Mesothelial cell of epicardium (in vitro differentiated cells): Measurements from ENCODE around the gene ZNF446. TPM values are rescaled to one million over a fixed set of nuclear protein-coding genes. Genes with fewer than 3 reads are reported as not detected.

Source experiments
- DNase-seq, 2 experiments: peaks; one replicate each; pipeline ENCODE4 v3.0.0; 2021; ENCODE audit warnings: low spot score in 2 of 2; ENCODE audit not compliant: unreplicated experiment in 2 of 2
- H3K27ac Mint-ChIP-seq: 2 replicates; pipeline ENCODE4 v1.8.0; 2021; ENCODE audit warnings: mixed read lengths
- H3K27me3 Mint-ChIP-seq: 2 replicates; pipeline ENCODE4 v1.8.0; 2021; ENCODE audit warnings: low read depth, mixed read lengths
- H3K36me3 Mint-ChIP-seq: 2 replicates; pipeline ENCODE4 v1.8.0; 2021; ENCODE audit warnings: mixed read lengths
- H3K4me1 Mint-ChIP-seq: 2 replicates; pipeline ENCODE4 v1.8.0; 2021; ENCODE audit warnings: mixed read lengths
- H3K4me3 Mint-ChIP-seq: 2 replicates; pipeline ENCODE4 v1.8.0; 2021; ENCODE audit warnings: mild to moderate bottlenecking, moderate library complexity, mixed read lengths
- H3K9me3 Mint-ChIP-seq: 2 replicates; pipeline ENCODE4 v1.8.0; 2021; ENCODE audit warnings: mixed read lengths
- CTCF ChIP-seq: fragments of 200-600 bp; sonication (generic); IDR thresholded peaks from one replicate; pipeline ENCODE4 v1.5.0; 2021; ENCODE audit warnings: antibody characterized with exemption; ENCODE audit not compliant: unreplicated experiment
- total RNA-seq: library from RNA; stranded (reverse); gene quantifications from 3 replicates; pipeline ENCODE4 v1.2.1, GENCODE V29; 2021

Gene ZNF446
- total RNA-seq, 1 donor from 2014 or later, result 18.0 TPM

GRCh38 chr19:58519355-58520256 is 43.5 kb downstream of the ZNF446 start, which contains the start of gene ZBTB45:
TSS of gene ZBTB45 (minus strand) at chr19:58519810. CDS start at chr19:58517673, 2,137 bp downstream.
- Mint-ChIP-seq H3K27me3 (no peaks in the 10 kb centered on the region), H3K27ac (peak within 1 kb of the TSS; percentile 99), H3K36me3 (no peaks in the 10 kb centered on the region), H3K9me3 (no peaks in the 10 kb centered on the region), H3K4me1 (peaks cover 36% of the 10 kb centered on the region), H3K4me3 (peak within 1 kb of the TSS; percentile 92)
- TF ChIP-seq CTCF, result peak; percentile 71
- DNase-seq, result peak; percentile 82 to 90

GRCh38 chr19:58520257-58520599 is 44.1 kb downstream of the ZNF446 start:
- DNase-seq, result no peak
- H3K27ac Mint-ChIP-seq, result peak overlapping the region; percentile 99
- H3K9me3 Mint-ChIP-seq, result no peaks in the 10 kb centered on the region
- H3K27me3 Mint-ChIP-seq, result no peaks in the 10 kb centered on the region
- peaks cover 32% of the 10 kb centered on the region for H3K4me1 Mint-ChIP-seq
- H3K36me3 Mint-ChIP-seq, result no peaks in the 10 kb centered on the region
- peak overlapping the region; percentile 92 for H3K4me3 Mint-ChIP-seq
- no peak for TF ChIP-seq CTCF

GRCh38 chr19:58521651-58522050 is 45.5 kb downstream of the ZNF446 start:
- no peaks in the 10 kb centered on the region for H3K9me3 Mint-ChIP-seq
- H3K27me3 Mint-ChIP-seq, result no peaks in the 10 kb centered on the region
- peak overlapping the region; percentile 48 for H3K4me3 Mint-ChIP-seq
- H3K27ac Mint-ChIP-seq, result peak overlapping the region; percentile 75
- no peak for DNase-seq
- H3K36me3 Mint-ChIP-seq, result no peaks in the 10 kb centered on the region
- no peak for TF ChIP-seq CTCF
- H3K4me1 Mint-ChIP-seq, result peaks cover 23% of the 10 kb centered on the region

- TF ChIP-seq CTCF, result no peak
- no peaks in the 10 kb centered on the region for H3K9me3 Mint-ChIP-seq
- H3K27me3 Mint-ChIP-seq, result no peaks in the 10 kb centered on the region
- H3K36me3 Mint-ChIP-seq, result no peaks in the 10 kb centered on the region
- DNase-seq, result no peak
- peaks cover 21% of the 10 kb centered on the region for H3K4me1 Mint-ChIP-seq
- H3K27ac Mint-ChIP-seq, result no peak overlapping the region
- H3K4me3 Mint-ChIP-seq, result no peak overlapping the region
These were observed 46.6 kb downstream of the ZNF446 start for GRCh38 chr19:58522709-58523108.

GRCh38 chr19:58529405-58529804 is 53.3 kb downstream of the ZNF446 start:
- H3K4me1 Mint-ChIP-seq, result no peaks in the 10 kb centered on the region
- DNase-seq, result no peak
- no peak overlapping the region for H3K4me3 Mint-ChIP-seq
- no peaks in the 10 kb centered on the region for H3K9me3 Mint-ChIP-seq
- H3K27me3 Mint-ChIP-seq, result peaks cover 20% of the 10 kb centered on the region
- H3K36me3 Mint-ChIP-seq, result no peaks in the 10 kb centered on the region
- TF ChIP-seq CTCF, result no peak
- no peak overlapping the region for H3K27ac Mint-ChIP-seq

Other genes with a start within 250 kb of the ZNF446 start
- gene ZNF544, start 247.4 kb upstream of the ZNF446 start, total RNA-seq, result 62.7 to 63.5 TPM (median 63.3 TPM) in 3 replicates
- gene ZNF8, start 197.4 kb upstream of the ZNF446 start, total RNA-seq, result 21.6 to 22.1 TPM (median 21.9 TPM) in 3 replicates
- gene ERVK3-1, start 171.0 kb upstream of the ZNF446 start, total RNA-seq, result 31.9 to 38.6 TPM (median 35.8 TPM) in 3 replicates
- 3.6 to 3.8 TPM (median 3.7 TPM) in 3 replicates for gene ZSCAN22, start 149.4 kb upstream of the ZNF446 start, total RNA-seq
- 12.3 to 15.5 TPM (median 13.1 TPM) in 3 replicates for gene A1BG, start 122.9 kb upstream of the ZNF446 start, total RNA-seq
- gene ZNF497, start 113.6 kb upstream of the ZNF446 start, total RNA-seq, result 6.6 to 7.6 TPM (median 6.9 TPM) in 3 replicates
- gene ZNF837, start 95.3 kb upstream of the ZNF446 start, total RNA-seq, result 3.1 to 4.2 TPM (median 3.9 TPM) in 3 replicates
- 985 to 1,018 TPM (median 1,016 TPM) in 3 replicates for gene RPS5, start 89.1 kb upstream of the ZNF446 start, total RNA-seq
- 0.83 to 1.3 TPM (median 1.2 TPM) in 3 replicates for gene RNF225, start 80.7 kb upstream of the ZNF446 start, total RNA-seq
- 12.0 to 16.4 TPM (median 15.3 TPM) in 3 replicates for gene ZNF584, start 67.7 kb upstream of the ZNF446 start, total RNA-seq
- gene ZNF132, start 36.2 kb upstream of the ZNF446 start, total RNA-seq, result 4.2 to 4.8 TPM (median 4.4 TPM) in 3 replicates
- gene ZNF324B, start 24.7 kb upstream of the ZNF446 start, total RNA-seq, result 8.0 to 8.8 TPM (median 8.2 TPM) in 3 replicates
- 12.1 to 13.4 TPM (median 12.6 TPM) in 3 replicates for gene ZNF324, start 9.3 kb upstream of the ZNF446 start, total RNA-seq
- 12.5 to 14.2 TPM (median 14.2 TPM) in 3 replicates for gene SLC27A5, start 35.6 kb downstream of the ZNF446 start, total RNA-seq
- 24.4 to 27.1 TPM (median 24.9 TPM) in 3 replicates for gene ZBTB45, start 43.5 kb downstream of the ZNF446 start, total RNA-seq
- 577 to 599 TPM (median 579 TPM) in 3 replicates for gene TRIM28, start 67.7 kb downstream of the ZNF446 start, total RNA-seq
- 82.9 to 86.5 TPM (median 84.3 TPM) in 3 replicates for gene CHMP2A, start 78.8 kb downstream of the ZNF446 start, total RNA-seq
- gene UBE2M, start 82.3 kb downstream of the ZNF446 start, total RNA-seq, result 66.2 to 74.7 TPM (median 73.4 TPM) in 3 replicates
- 42.6 to 43.9 TPM (median 42.8 TPM) in 3 replicates for gene MZF1, start 97.0 kb downstream of the ZNF446 start, total RNA-seq